Activated CD4-positive, alpha-beta T cell treated with anti-CD3 and anti-CD28 coated beads, Interleukin-2, Interleukin-6, amounts not matched to agents 100 ng/mL and 50 ng/mL, durations not matched to agents 16 hours and 8 hours (primary cell): ENCODE measurements around the gene CARMIL1.

ENCODE experiments used
- DNase-seq: peaks from one replicate; pipeline ENCODE4 v3.0.0-alpha.2; 2020

The CARMIL1 gene

GRCh38 chr6:25635886-25636317 lies 356.7 kb downstream of the CARMIL1 start:
- DNase-seq, result no peak

DNA sequence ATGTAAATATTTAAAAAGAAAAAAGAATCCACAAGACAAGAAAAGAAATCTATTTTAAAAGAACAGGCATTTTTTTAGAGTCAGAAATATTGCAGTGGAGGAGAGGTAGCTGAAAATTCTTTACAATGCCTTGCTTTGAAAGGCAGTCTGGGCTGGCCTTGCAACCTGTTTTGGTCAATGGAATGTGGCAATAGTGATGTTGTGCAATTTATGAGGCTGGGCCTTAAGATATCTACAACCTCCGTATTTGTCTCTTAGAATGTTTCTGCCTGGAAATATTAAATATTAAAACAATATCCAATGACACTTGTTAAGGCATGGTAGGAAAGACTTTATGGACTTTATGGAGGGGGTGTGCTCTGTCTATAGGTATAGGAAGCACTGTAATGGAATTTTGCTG lies 358.0 kb downstream of the CARMIL1 start:
- no peak for DNase-seq

DNA sequence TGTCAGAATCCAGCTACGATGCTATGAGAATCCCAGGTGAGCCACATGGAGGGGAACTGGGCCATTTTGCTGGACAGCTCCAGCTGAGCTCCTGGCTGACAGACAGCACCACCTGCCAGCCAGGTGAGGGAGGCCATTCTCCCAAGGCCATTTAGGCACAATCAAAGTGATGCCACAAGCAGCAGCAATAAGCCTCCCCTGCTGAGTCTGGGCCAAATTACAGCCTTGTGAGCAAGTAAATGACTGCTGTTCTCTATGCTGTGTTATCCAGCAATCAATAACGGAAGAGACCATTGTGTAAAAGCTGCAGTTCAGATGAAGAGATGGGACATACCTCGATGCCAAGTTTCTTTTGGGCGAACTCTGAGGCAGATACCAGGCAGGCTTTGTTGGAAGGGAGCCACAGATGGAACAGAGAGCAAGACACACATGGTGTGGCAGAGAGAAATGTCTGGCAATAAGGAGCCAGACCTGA lies 358.8 kb downstream of the CARMIL1 start:
- no peak for DNase-seq

DNA sequence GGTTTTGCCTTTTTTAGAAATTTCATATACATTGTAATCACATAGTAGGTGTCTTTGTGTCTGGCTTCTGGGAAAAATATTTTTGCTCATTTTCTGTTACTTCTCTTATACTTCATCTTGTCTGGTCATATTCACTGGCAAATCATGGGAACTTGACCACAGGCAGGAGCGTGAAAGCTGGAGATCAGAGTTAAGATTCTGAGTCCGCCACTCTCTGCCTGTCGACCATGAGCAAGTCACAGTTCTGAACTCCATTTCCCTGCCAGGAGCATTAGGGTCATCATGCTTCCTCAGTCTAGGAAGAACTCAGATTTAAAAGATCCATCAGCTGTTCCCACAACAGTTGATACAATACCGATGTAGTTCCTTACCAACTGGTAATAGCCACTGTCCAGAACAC lies 360.5 kb downstream of the CARMIL1 start:
- no peak for DNase-seq

DNA sequence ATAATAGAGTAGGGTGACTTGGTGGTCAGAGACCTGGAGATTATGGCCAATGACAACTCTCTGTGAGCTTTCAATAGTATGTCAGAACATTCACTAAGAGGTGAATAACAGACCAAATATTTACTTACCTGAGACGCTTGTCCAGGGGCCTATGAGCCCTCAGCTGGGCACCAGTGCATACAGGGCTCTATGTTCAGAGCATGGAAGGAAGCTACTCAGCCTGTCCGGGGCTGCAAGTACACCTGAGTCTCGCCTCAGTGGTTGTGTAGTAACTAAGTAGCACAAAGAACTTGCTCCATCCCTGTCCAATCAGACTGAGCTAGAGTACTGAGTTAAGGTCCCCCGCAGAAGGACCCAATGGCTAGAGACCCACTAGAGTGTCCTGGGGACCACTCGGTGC lies 361.3 kb downstream of the CARMIL1 start:
- no peak for DNase-seq

DNA sequence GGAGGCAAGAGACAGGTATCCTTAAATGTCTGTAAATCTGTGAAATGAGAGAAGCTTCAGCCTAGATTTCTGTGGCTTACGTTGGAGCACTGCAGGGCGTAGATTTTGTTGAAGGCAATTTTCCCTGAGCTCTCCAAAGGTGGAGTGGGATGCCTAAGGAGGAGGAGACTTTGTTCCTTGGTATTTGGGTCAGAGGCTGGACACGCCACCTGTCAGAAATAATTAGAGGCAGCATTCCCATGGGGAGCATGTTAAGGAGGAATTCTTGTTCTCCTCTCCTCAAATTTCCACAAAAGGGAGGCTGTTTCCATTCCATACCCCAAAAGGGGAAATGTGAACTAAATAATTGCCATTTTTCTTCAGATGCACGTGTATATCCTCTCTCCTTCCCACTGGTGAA lies 361.7 kb downstream of the CARMIL1 start:
- DNase-seq, result no peak

DNA sequence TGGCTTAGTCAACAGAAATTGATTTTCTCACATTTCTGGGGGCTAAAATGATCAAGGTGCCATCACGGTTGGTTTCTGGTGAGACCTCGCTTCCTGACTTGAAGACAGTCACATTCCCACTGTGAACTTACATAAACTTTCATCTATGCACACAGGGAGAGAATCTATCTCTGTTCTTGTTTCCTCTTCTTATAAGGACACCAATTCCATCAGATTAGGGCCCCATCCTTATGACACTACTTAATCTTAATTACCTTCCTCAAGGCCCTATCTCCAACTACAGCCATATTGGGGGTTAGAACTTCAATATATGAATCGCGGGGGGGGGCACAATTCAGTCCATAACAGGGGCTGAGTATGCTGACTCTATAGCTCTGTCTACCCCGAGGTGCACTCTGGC lies 362.2 kb downstream of the CARMIL1 start:
- no peak for DNase-seq

- DNase-seq, result no peak
Observed at GRCh38 chr6:25641940-25642666, 362.9 kb downstream of the CARMIL1 start.

GRCh38 chr6:25642667-25643328 lies 363.6 kb downstream of the CARMIL1 start:
- DNase-seq, result no peak

DNA sequence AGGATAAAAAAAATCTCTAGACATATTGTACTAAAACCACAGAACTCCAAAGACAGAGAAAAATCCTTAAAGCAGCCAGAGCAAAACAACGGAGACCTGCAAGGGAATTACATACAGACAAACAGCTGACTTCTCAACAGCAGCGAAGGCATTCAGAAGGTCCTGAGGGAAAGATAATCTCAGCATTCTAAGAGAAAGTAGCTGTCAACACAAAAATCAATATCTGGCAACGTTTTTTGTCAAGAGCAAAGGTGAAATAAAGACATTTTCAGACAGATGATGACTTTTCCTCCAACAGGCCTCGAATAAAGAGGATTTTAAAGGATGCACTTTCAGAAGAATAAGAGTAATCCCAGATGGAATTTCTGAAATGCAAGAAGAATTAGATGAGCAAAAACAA lies 366.7 kb downstream of the CARMIL1 start:
- DNase-seq, result no peak

DNA sequence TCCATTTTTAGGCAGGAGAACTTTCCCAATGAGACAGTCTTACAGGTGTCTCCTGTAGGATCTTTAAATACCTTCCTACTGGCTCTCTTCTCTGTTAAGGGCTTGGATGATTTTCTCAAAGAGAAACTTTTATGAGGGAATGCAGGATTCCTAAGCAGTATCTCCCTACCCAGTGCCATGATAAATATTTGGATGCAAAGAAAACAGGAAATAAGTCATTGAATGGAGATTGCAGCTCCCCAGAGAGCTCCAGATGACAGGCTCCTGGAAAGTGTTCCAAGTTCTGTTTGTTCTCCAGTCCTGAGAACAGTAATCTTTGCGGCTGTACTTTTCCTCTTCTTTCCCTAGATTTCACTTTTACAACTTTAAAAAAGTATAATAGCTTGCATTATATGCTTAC lies 370.4 kb downstream of the CARMIL1 start:
- no peak for DNase-seq

DNA sequence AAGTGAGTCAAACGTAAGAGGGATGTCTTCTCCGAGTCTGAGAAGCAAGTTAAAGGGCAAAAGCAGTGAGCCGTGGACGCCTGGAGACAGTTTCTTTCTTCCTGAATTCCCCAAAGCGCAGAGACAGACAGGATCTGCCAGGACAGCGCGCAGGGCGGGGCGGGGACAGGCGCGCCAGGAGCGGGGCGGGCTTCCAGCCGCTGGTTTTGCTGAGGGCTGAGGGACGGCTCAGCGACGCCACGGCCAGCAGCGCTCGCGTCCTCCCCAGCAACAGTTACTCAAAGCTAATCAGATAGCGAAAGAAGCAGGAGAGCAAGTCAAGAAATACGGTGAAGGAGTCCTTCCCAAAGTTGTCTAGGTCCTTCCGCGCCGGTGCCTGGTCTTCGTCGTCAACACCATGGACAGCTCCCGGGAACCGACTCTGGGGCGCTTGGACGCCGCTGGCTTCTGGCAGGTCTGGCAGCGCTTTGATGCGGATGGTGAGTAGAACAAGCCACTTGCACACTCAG lies 372.9 kb downstream of the CARMIL1 start, which contains the start of gene SCGN:
TSS of gene SCGN (plus strand) at position 209 of the 509 bp plus-strand sequence. CDS start at position 398, 189 bp downstream.
- peak; percentile 47 for DNase-seq

- no peak for DNase-seq
Observed at GRCh38 chr6:25655723-25656122, 376.5 kb downstream of the CARMIL1 start.

DNA sequence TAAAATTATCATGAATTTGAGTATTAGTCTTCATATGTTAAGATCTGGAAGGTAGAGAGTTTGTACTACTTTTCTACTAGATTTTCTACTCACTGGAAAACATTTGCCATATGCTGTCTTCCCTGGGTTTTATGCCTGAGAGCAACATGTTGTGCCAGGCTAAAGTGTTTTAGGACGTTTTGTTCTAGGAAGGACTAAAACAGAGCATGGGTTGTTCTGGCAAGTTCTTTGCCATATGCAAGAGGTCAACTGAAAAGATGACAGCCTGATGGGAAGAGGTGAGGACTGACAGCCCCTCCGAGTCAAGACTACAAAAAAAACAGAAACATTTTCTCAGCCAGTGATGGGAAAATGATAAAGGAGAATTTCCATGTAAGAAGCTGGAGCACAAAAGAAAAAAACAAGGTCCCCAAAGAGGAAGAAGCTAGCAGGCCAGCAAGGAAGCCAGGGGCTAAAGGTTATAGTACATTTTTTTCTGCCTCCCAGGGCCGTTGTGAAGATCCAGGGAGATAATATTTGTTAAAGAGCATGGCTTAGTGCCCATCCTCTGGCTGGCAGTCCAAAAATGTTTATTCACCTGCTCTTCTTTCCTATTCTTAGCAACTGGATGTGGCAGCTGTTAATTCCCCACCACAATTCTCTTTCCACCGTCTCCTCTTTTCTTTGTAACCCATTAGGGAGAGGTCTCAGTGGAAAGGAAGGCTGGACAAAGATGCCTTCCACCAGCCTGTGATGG lies 380.6 kb downstream of the CARMIL1 start:
- DNase-seq, result no peak

DNA sequence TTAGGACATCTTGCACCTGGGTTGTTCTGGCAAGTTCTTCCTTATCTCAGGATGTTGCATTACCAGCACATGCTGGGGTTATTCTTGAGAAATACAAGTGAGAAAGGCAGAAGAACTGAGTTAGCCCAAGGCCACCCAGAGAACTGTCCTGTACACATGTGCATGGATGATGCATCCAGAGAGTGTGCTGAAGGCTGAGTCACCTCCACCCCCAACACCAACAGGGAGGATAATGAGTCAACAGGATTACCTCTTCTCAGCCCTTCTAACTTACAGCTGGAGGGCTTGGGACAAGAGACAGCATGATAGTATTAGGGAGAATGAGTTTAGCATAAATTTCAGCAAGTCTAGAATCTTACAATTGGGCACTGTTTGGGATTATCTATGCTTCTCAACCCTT lies 381.3 kb downstream of the CARMIL1 start:
- DNase-seq, result peak; percentile 78

GRCh38 chr6:25661129-25661779 lies 382.1 kb downstream of the CARMIL1 start:
- DNase-seq, result no peak

GRCh38 chr6:25665455-25665854 lies 386.3 kb downstream of the CARMIL1 start:
- no peak for DNase-seq

DNA sequence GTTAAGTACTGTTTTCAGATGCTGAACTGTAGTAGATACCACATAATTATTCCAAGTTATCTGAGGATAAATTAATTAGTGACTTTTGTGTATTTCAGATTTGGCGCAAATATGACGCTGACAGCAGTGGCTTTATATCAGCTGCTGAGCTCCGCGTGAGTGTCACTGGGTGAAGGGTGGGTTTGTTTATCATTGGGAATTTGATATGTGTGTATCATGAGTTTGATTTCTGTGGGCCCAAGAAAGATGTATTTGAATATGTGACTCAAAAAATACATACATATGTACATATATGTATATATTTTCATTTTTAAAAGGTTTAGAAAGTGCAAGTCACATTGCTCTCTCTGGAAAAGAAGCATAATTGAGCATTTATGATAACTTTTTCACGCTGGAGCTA lies 390.2 kb downstream of the CARMIL1 start:
- no peak for DNase-seq
